Calu3 (cell line): ENCODE measurements around the gene NSL1. TPM values are rescaled to one million over a fixed set of nuclear protein-coding genes. Genes with fewer than 3 reads are reported as not detected.
"Not testable (repeated sequence)": the region's sequence is repeated elsewhere in the genome, so short reads cannot be mapped to it uniquely, and the experiment has no call there.

ENCODE experiments used
- BruUV-seq: library from RNA; stranded (reverse); fragments of 400-500 nt; replicated peaks from 2 replicates; lab custom pipeline; 2021; lab: Mats Ljungman, UMichigan
- CTCF ChIA-PET: fragments of 300-600 bp; sonication (Branson Sonifier 250); formaldehyde crosslinking; loops from one replicate; lab custom pipeline; 2022; ENCODE audit warnings: antibody characterized with exemption; lab: Charles Lee
- DNase-seq: peaks from one replicate; pipeline ENCODE4 v3.0.0; 2022
- H3K27ac Mint-ChIP-seq: one replicate; pipeline ENCODE4 v1.8.0; 2022; ENCODE audit warnings: mixed read lengths; ENCODE audit not compliant: unreplicated experiment
- H3K27me3 Mint-ChIP-seq: one replicate; pipeline ENCODE4 v1.8.0; 2022; ENCODE audit warnings: mixed read lengths; ENCODE audit not compliant: unreplicated experiment
- H3K36me3 Mint-ChIP-seq: one replicate; pipeline ENCODE4 v1.8.0; 2022; ENCODE audit warnings: mild to moderate bottlenecking, moderate library complexity, mixed read lengths; ENCODE audit not compliant: insufficient read depth, unreplicated experiment
- H3K4me1 Mint-ChIP-seq: one replicate; pipeline ENCODE4 v1.8.0; 2022; ENCODE audit warnings: mild to moderate bottlenecking, low read depth, mixed read lengths; ENCODE audit not compliant: unreplicated experiment
- H3K4me3 Mint-ChIP-seq: one replicate; pipeline ENCODE4 v1.8.0; 2022; ENCODE audit warnings: mild to moderate bottlenecking, low read depth, moderate library complexity, mixed read lengths; ENCODE audit not compliant: unreplicated experiment
- H3K9me3 Mint-ChIP-seq: one replicate; pipeline ENCODE4 v1.8.0; 2022; ENCODE audit warnings: low read depth, mixed read lengths; ENCODE audit not compliant: unreplicated experiment
- CTCF ChIP-seq: fragments of 200-600 bp; IDR thresholded peaks from one replicate; pipeline ENCODE4 v1.8.0; 2022; ENCODE audit warnings: antibody characterized with exemption; ENCODE audit not compliant: unreplicated experiment
- intact Hi-C: fragments of 100-400 bp; cut with micrococcal nuclease; formaldehyde crosslinking; loops from one replicate; pipeline ENCODE4 v1.10.0; 2022; ENCODE audit not compliant: unreplicated experiment
- total RNA-seq: library from RNA; stranded (reverse); gene quantifications from 2 replicates; pipeline ENCODE4 v1.2.3, GENCODE V29; 2022

Gene NSL1
- total RNA-seq, 1 experiment from 2014 or later: 47.2 TPM

- Mint-ChIP-seq H3K36me3 (peaks cover 17% of the 10 kb centered on the region), H3K27me3 (no peaks in the 10 kb centered on the region), H3K4me3 (no peak overlapping the region), H3K27ac (peak overlapping the region; percentile 9), H3K4me1 (peaks cover 7% of the 10 kb centered on the region), H3K9me3 (no peaks in the 10 kb centered on the region)
- intact Hi-C loops: loop anchor here (1.0 to 5.0 kb wide), 4 partner anchors 34 to 325 kb away; no protein-coding TSS in a partner anchor
- DNase-seq: no peak
- BruUV-seq: no TSS peak
- CTCF ChIA-PET: interaction anchor here (1.2 to 1.6 kb wide), 4 partner anchors 32 to 327 kb away, joined by 3 to 9 read pairs (median 4); no protein-coding TSS in a partner anchor
- peak; percentile 57 for TF ChIP-seq CTCF
These were observed 9.0 kb downstream of the NSL1 start for GRCh38 chr1:212782422-212783154.

- Mint-ChIP-seq H3K4me1 (peaks cover 7% of the 10 kb centered on the region), H3K9me3 (no peaks in the 10 kb centered on the region), H3K4me3 (no peak overlapping the region), H3K36me3 (peaks cover 17% of the 10 kb centered on the region), H3K27ac (no peak overlapping the region), H3K27me3 (no peaks in the 10 kb centered on the region)
- intact Hi-C loops: loop anchor here (5.0 kb wide), 2 partner anchors 304 to 324 kb away; no protein-coding TSS in a partner anchor
- CTCF ChIA-PET: interaction anchor here (0.6 to 1.6 kb wide), 4 partner anchors 31 to 721 kb away, joined by 3 to 9 read pairs (median 4); no protein-coding TSS in a partner anchor
- DNase-seq: no peak
- BruUV-seq: no TSS peak
- no peak for TF ChIP-seq CTCF
These were observed 10.4 kb downstream of the NSL1 start for GRCh38 chr1:212781225-212781624.

GRCh38 chr1:212780759-212781158 is 10.8 kb downstream of the NSL1 start:
- DNase-seq: no peak
- no peaks in the 10 kb centered on the region for H3K9me3 Mint-ChIP-seq
- H3K36me3 Mint-ChIP-seq: peaks cover 17% of the 10 kb centered on the region
- intact Hi-C loops: loop anchor here (5.0 kb wide), 2 partner anchors 303 to 323 kb away; no protein-coding TSS in a partner anchor
- no peaks in the 10 kb centered on the region for H3K27me3 Mint-ChIP-seq
- CTCF ChIA-PET: interaction anchor here (0.6 kb wide), 1 partner anchor 721 kb away, joined by 6 read pairs; no protein-coding TSS in a partner anchor
- TF ChIP-seq CTCF: no peak
- no TSS peak for BruUV-seq
- peaks cover 7% of the 10 kb centered on the region for H3K4me1 Mint-ChIP-seq
- H3K27ac Mint-ChIP-seq: no peak overlapping the region
- no peak overlapping the region for H3K4me3 Mint-ChIP-seq

GRCh38 chr1:212779086-212779485 is 12.5 kb downstream of the NSL1 start:
- DNase-seq, CTCF ChIA-PET, H3K27me3 Mint-ChIP-seq, H3K4me3 Mint-ChIP-seq, BruUV-seq, H3K27ac Mint-ChIP-seq, intact Hi-C loops, H3K9me3 Mint-ChIP-seq, H3K4me1 Mint-ChIP-seq: not testable (repeated sequence)
- peaks cover 13% of the 10 kb centered on the region for H3K36me3 Mint-ChIP-seq
